GM19193 (cell line): ENCODE results near the gene ABCA2.

Experiments used
- POLR2A ChIP-seq: IDR thresholded peaks from 4 replicates; pipeline ENCODE4 v1.6.1; 2011; ENCODE audit not compliant: insufficient read depth, insufficient read length; ENCODE audit errors: extremely low read depth

The ABCA2 gene

DNA sequence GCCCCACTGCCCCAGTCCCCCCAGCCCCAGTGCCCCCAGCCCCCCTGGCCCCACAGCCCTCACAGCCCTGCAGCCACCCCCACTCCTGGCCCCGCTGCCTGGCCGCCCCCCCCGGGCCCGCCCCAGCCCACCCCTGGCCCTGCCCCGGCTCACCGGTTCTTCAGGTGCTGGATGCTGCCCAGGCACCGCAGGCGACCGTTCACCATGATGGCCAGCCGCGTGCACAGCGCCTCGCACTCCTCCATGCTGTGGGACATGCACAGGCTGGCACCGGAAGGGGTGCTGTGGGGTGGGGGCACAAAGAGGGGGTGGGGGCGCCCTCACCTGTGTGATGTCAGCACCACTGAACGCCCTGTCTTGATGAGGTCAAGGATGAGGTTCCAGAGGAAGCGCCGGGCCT lies 18.8 kb downstream of the ABCA2 start:
- no peak for TF ChIP-seq POLR2A

DNA sequence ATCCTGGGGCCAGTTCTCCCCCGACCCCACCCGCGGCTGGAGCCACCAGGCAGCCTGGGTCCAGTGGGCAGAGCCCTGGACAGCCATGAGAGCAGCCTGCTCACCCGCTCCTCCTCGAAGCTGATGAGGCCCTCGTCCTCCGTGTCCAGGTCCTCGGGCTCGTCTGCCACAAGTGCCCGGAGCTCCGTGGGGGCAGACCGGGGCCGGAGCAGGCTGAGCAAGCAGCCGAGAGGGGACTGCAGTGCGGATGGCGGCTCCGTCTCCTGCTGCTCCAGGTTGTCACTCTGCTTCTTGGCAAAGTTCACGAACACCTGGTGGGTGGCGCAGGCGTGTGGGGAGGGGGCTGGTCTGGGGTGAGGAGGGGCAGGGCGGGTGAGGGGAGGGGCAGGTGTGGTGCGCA lies 19.7 kb downstream of the ABCA2 start:
- TF ChIP-seq POLR2A, result no peak

DNA sequence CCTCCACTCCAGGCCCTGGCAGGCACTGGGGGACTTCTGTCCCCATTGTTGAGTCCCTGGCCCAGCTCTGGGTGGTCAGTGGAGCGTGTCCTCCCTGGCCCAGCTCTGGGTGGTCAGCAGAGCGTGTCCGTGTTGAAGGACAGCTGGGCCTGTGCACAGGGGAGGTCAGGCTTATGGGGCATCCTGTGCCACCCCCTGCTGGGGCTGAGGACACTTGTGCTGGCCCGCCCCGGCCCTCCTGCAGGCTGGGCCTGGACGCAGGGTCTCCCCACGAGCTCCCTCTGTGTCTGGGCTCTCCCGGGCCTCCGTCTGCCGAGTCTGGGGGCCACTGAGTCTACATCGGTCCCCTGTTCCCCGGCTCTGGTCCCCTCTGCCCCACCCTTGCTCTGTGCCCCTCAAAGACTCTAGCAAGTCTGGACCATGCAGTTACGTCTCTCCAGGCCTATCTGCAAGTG lies 20.2 kb downstream of the ABCA2 start:
- no peak for TF ChIP-seq POLR2A

DNA sequence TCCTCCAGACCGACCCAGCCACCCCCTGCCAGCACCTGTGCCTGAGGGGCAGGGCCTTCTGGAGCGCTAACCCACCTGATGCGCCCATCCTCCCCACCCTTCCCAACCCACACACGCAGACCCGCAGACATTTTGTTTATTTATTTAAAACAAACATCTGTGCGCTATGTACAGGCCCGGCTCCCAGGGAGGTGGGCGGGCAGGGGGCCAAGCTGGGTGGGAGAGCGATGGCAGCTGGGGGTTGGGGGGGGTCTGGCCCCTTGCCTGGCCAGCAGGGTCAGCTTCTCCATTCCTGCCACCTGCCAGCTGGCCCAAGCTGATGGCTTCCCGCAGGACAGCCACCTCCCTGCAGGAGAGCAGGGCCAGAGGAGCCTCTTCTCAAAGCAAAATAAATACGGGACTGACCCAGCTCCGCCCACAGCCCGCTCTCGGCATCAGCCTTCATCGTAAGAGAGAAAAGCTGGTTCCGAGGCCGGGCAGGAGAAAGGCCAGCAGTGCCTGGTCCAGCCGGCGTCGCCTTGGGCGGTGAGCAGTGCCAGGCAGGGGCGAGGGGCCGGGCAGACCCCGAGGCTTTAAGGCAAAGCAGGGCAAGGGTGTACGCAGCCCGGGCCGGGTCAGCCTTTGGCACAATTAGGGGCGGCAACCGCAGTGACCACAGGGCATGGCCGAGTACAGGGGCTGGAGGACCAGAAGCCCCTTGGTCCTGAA lies 20.8 kb downstream of the ABCA2 start:
- no peak for TF ChIP-seq POLR2A

DNA sequence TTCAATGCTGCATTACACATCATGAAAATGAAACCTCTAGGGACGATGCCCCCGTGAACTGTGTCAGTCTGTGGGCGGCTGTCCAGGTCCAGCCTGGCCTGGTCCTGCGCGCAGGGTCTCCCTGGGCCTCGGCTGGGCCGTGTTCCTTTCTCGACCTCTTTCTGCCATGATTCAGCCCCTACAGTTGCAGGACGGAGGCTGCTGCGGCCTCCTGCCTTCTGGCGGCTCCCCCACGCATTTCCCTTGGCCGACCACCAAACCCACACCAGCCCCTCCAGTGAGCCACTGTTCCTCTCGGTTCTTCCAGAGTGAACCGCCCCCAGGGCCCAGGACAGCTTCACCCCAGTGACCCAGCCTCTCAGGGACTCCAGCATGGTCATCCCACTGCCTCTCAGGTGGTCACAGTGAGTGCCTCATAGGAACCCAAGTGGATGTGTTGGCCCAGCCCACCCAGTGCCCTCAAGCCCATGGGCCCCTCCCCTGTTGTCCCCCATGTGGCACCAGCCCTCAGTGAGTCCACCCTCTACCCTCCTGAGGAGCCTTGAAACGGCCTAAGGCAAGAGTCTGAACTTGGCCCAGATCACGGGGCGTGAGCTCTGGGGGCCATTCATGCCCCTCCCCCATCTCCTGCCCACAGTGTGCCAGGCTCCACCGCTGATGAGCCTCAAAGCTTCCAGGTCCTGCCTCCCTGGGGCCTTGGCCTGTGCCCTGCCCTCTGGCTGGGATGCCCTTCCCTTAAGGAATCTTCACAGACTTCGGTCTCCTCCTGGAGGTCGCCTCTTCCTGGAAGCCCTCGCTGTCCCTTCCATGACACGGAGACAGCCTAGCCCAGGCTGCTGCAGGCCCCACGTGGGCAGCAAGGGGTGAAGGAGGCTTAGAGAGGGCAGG lies 21.7 kb downstream of the ABCA2 start:
- TF ChIP-seq POLR2A, result no peak

DNA sequence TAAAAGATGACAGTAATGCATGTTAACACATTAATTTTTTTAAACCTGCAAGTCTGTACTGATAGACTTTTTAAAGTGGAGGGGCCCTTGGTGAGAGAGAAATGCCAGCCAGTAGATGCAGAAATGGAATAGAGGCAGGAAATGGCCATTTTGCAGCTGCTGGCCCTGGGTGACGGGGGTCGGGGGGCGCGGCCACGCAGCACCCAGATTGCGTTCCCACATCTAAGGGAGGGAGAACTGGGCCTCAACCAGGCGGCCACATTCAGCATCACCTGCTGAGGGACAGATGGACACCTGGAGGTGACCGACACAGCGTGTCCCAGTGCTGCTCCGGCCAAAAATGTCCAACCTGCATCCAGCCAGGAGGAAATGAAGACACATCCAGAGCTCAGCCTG lies 25.4 kb downstream of the ABCA2 start:
- no peak for TF ChIP-seq POLR2A

DNA sequence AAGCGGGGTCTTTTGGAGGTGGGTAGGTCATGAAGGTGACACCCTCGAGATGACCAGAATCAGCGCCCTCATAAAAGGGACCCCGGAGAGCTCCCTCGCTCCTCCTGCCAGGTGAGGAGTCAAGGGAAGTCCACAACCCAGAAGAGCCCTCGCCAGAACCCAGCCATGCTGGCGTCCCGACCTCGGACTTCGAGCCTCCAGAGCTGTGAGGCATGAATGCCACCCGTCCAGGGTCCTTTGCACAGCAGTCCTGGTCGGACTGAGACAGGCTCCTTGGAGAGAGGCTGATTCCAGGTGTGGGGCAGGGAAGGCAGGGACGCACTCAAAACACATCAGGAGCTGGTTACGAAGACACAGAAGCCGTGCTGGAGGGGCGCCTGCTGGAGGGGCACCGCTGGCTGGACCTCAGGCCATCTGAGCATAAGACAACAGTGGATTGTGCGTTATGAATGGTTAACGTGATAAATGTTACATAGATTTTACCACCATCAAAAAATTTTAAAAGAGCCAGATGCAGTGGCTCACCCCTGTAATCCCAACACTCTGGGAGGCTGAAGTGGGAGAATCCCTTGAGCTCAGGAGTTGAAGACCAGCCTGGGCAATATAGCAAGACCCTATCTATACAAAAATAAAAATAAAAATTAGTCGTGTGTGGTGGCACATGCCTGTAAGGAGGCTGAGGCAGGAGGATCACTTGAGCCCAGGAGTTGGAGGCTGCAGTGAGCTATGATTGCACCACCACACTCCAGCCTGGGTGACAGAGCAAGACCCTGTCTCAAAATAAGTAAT lies 26.0 kb downstream of the ABCA2 start:
- TF ChIP-seq POLR2A, result no peak

DNA sequence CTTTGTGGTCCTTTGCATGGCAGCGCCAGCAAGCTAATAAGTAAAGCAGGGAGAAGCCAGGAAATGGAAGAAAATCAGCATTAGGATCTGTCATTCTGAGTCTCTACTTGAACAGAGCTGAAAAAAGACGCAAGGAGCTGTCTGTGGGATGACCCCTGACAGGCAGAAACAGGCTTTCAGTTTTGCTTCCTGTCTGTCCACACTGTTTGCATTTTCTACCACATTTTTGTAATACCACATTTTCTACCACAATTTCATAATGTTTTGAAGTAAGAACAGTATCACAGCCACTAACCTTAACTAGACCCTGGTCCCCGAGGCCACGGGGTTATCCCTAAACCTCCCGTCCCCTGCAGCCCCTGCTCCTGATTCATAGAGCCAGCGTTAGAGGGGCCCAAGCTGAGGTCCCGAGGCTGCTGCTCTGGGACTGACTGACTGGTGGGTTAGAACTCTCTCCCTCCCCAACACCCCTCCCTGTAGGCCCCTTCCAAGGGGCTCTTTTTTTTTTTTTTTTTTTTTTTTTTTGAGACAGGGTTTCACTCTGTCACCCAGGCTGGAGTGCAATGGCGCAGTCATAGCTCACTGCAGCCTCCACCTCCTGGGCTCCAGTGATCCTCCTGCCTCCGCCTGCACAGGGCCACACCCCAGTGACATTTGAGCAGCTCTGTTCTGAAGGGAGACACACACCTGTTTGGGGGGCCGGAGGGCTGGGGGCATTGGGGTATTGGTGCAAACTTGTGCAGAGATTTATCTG lies 27.7 kb downstream of the ABCA2 start:
- no peak for TF ChIP-seq POLR2A

DNA sequence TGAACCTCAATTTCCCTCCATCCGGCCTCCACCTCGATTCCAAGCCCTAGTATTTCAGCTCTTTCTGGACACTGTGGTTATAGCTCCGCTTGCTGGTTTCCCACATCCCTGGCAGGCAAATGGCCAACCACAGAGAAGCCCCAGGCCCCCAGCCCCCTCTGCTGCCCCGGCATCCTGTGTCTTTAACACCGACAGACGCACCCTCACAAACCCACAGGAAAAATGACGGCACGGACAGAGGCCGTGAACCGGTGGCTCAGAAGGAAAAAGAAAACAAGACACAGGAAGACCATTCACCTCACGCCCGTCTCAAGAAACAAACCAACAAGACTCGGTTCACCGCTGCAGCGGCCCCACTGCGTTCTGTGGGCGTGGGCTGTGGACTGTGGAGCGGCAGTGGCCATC lies 30.2 kb downstream of the ABCA2 start:
- no peak for TF ChIP-seq POLR2A

DNA sequence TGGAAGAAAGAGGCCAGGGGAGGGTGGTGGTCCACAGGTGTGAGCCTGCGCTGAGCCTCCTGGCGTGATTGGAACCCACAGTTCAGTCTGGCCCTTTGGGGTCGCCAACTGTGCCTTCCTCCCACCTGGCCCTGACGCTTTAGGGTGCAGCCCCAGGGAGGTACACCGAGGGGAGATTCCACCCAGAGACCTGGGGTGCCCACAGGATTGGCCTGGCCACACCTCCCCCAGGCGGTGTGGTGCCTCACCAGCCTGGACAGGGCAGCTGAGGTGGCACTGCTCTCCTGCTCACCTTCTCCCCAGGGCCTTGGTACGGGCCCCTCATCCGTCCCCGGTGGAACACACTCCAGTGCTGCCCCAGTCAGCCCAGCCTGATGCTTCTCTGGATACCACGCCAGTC lies 30.7 kb downstream of the ABCA2 start:
- no peak for TF ChIP-seq POLR2A

DNA sequence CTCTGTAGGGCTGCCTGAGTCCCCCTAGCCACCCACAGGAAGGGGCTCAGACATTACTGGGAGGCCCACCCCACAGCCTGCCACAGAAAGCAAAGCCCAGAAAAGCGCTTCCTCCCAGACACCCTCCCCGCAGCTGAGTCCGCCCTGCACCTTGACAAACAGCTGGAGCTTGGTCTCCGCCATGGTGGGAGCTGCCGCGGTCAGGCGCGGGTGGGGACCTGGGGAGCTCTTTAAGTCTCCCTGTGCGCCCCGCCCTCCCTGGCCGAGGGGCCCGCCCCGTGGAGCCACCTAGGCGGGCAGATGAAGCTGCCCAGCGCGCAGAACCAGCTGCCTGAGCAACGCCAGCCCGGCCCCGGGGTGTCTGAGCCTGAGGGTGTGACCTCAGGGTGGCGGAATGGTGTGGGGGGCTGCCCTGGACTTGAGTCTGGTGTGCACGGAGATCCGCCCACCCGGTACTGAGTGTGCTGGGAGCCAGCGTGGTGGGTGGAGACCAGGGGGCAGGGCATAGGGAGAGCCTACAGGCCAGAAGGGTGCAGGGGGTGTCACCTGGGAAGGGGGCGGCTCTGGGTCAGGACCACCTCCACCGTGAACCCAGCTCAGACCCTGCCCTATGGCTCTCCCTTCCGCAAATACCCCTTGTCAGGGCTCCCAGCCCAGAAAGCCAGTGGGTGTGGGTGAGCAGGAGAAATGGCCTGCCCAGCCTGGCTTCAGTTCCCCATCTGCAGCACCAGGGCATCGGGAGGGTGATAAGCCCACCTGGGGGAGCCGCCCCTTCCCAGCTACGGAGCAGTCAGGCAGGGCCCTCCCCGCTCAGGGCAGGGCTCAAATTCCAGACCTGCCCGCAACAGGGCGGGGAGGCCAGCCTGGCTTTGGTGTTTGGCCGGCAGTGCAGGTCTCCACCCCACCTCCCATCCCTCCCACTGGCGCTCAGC lies 31.4 kb downstream of the ABCA2 start, which contains the start of gene CLIC3:
Gene CLIC3, minus strand, starts transcription at position 208 of the 932 bp plus-strand sequence. Its CDS starts 25 bp downstream, at position 183.
- TF ChIP-seq POLR2A, result no peak

DNA sequence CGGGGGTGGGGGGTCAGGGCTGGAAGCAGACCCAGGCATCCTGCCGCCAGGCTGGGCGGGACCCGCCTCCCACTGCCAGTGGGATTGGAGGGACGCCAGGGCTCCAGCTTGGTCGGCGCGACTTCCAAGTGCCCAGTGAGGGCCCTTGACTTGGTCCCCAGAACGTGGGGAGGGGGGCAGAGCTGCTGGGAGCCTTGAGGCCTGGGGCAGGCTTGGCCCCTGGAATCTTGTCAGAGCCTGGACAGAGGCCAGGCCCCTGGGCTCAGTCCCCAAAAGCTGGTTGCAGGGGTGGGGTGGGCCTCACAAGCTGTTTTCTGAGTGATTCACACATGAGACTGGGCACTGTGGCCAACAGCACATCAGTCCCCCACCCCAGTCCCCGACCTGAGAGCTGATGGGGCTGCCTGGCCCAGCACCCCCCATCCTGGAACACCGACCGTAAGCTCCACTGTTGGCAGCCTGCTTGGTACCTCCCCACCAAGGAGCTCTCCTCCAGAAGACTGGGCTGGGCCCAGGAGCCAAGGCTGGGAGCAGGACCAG lies 32.2 kb downstream of the ABCA2 start:
- TF ChIP-seq POLR2A, result no peak

DNA sequence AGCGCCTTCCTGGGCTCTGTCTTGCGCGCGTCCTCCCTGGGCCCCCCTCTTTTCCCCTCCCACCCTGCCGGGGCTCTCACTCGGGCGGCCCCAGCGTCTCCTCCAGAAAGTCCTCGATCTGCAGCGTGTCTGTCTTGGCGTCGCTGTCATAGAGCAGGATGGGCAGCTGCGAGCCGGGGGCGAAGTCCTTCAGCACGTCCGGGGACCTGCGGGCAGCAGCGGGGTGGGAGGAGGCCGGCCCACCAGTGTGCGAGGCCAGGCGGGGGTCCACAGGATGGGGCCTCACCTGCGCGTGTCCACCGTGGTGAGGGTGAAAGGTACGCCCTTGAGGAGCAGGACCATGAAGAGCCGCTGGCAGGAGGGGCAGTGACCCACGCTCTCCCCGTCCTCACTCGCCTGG lies 32.7 kb downstream of the ABCA2 start:
- no peak for TF ChIP-seq POLR2A
